CD4-positive, alpha-beta T cell treated with Interferon alpha-2 for 1 hour (primary cell): Measurements from ENCODE around the gene PALB2.

ENCODE experiments used
- DNase-seq, 2 donors: peaks; one replicate each; pipeline ENCODE4 v3.0.0-alpha.2; 2020 to 2022

Gene PALB2

DNA sequence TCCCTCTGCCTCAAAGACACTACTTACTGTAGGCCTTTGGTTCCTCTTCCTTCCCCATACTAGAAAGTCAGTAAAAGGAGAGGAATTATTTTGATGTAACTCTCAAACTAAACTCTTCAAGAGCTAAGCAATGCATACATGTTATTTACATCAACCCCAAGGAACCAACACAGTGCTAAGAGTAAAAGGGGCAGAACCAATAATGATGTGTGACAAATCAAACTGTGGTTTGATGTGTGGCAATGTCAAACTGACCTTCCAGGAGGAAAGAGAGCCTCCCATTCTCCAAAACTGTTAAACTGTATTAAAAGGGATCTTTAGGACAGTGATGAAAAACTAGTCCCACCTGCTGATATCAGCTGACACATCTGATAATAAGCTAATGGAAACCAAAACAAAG lies 60.7 kb downstream of the PALB2 start:
- no peak for DNase-seq

DNA sequence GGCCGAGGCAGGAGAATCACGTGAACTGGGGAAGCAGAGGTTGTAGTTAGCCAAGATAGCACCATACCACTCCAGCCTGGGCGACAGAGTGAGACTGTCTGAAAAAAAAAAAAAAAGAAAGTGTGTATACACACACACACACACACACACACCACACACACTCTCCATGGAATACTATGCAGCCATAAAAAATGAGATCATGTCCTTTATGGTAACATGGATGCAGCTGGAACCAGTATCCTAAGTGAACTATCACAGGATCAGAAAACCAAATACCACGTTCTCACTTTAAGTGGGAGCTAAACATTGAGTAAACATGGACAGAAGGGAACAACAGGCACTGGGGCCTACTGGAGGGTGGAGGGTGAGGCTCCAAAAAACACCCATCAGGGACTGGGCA lies 61.7 kb downstream of the PALB2 start:
- DNase-seq, result no peak

- DNase-seq, result no peak
Observed at GRCh38 chr16:23578101-23578830, 62.8 kb downstream of the PALB2 start.

DNA sequence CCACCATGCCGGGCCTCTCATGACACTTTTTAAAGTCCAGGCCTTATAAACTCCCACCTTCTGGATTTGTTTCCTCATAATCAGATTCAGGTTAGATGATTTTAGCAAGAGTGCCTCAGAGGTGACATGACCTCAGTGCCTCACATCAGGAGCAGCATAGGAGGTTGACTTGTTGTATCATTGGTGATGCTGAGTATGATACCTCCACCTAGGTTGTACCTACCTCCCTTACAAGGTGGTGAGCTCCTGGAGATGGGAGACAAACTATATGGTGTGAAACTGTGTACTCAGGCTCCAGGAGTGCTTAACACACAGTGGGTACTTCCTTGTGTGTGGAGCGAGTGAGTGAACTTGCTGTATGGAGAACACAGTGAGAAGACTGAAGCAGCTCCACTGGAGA lies 63.6 kb downstream of the PALB2 start:
- no peak for DNase-seq

DNA sequence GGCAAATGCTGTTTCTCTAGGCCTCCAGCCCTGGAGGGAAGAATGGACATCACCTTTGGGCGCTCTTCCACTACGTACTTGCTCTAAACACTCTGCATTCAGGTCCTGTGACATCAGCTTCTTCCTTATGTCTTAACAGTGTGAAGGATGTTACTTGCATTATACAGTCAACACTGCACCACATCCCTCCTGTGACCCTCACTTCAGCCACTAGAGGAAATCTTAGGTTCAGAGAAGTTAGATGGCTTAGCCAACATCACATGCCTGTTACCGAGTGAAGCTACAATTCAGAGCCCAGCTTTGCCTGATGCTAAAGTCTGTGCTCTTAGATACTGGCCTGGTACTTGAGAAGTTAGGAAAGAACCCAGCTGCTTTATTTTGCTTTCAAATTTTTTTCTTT lies 65.3 kb downstream of the PALB2 start:
- DNase-seq, result no peak

DNA sequence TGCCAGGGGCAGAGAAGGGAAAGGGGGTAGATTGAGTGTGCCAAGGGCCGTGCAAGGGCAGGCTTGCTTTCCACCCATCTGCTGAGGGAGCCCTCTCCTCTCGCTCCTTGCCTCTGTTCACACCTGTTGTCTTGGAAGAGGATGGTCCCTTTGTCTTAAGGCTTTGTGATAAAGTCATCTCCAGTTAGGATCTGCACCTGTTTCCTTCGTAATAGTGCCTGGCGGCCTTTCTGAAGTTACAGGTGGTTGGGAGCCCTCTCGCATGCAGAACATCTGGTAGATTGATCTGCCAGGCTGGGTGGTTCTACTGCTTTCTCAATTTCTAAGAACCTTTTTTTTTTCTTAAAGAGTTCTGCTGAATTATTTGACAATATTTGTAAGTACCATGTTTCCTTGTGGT lies 67.3 kb downstream of the PALB2 start:
- no peak for DNase-seq

GRCh38 chr16:23572394-23572793 lies 68.7 kb downstream of the PALB2 start:
- no peak for DNase-seq

DNA sequence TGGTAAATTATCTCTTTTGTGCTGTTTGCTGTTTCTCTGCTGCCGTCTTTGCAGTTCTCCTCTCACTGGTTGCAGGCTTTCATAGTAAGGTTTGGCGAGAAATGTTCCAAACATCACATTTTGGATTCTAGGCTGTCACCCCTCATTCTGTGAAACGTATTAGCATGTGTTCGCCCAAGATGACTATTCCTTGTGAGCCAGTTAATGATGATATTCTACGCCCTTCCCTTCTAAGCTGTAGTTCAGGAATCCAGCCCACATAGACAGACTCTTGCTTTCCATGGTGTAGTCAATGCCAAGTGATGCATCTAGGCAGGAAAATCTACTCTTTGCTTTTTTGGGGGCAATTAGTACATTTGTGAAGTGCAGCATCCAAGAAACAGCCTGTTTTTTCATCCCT lies 69.2 kb downstream of the PALB2 start:
- no peak for DNase-seq

DNA sequence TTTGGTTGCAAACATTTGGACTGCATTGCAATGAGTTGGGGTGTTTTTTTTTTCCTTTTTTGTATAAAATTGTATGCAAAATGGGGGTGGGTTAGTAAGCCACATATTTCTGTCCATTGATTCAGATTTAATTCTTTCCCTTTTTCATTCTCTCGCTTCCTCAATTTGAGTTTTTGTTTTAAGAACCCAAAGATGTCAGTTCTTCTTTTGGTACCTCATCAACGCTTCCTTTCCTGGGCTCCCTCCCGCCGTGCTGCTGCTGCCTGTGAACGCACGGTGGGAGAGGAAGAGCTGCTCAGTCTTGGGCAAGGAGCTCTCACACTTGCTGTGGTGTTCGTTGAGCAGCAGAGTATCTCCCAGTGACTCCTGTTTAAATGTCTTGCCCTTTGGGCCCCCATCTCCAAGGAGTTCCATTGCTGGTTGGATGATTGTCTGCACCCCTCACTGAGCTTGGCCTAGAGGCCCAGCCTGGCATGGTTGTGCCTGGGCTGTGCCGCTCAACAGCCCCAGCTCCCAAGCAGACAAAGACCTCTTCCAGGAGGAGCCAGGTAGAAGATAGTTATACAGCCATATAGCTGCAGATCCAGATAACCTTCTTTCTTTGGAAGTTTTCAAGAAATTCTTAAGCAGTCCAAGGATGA lies 70.0 kb downstream of the PALB2 start:
- DNase-seq, result peak in 1 of 2 donors; percentile 30

- no peak for DNase-seq
Observed at GRCh38 chr16:23567602-23568001, 73.5 kb downstream of the PALB2 start.

DNA sequence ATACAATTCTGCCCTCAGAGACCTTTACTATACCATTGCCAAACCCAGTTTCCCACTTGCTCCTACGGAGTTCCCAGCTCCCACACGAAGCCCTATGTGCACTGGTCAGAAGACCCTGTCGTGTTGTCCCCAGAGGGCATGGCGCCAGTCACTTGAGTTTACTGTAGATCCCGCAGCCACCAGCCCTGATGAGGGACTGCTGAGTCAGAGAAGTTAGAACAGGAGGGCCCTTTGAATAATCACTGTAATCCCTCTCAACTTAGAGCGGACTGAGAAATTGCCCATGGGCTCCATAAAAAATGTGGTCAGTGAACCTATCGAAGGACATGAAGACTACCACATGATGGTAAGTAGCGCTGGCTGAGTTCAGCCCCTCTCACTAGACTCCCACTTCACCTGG lies 74.4 kb downstream of the PALB2 start:
- no peak for DNase-seq

- no peak for DNase-seq
Observed at GRCh38 chr16:23564575-23565363, 76.3 kb downstream of the PALB2 start.

- DNase-seq, result no peak
Observed at GRCh38 chr16:23563186-23563585, 77.9 kb downstream of the PALB2 start.

DNA sequence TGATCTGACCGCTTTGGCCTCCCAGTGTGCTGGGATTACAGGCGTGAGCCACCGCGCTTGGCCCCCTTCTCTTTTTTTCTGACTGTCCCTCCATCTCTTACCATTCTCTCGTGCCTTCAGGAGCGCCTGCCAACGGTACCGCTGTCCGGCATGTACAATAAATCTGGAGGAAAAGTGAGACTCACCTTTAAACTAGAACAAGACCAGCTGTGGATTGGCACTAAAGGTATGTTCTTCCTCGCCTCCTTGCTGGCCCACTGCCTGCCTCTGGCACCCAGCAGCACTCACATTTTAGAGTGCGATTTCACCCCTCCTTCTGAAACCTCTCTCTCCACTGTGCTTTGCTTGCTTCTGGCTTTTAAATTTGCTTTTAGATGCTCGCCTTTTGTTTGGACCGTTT lies 78.6 kb downstream of the PALB2 start:
- DNase-seq, result no peak

DNA sequence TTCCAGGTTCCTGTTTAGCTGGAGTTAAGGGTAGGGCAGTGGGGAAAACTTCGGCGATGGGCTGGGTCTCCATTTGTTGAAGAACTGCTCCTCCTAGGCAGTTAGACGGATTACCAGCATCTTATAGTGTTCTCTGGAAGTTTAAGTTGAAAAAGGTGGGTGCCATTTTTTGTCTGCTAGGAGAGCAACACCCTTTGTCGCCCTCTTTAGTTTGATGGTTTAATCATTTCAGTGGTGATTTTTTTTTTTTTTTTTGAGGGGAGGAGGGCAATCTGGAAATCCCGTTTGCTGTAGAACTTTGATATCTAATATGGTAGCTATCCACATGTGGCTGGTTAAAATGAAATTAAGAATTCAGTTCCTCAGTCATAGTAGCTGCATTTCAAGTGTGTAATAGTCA lies 79.5 kb downstream of the PALB2 start:
- no peak for DNase-seq

DNA sequence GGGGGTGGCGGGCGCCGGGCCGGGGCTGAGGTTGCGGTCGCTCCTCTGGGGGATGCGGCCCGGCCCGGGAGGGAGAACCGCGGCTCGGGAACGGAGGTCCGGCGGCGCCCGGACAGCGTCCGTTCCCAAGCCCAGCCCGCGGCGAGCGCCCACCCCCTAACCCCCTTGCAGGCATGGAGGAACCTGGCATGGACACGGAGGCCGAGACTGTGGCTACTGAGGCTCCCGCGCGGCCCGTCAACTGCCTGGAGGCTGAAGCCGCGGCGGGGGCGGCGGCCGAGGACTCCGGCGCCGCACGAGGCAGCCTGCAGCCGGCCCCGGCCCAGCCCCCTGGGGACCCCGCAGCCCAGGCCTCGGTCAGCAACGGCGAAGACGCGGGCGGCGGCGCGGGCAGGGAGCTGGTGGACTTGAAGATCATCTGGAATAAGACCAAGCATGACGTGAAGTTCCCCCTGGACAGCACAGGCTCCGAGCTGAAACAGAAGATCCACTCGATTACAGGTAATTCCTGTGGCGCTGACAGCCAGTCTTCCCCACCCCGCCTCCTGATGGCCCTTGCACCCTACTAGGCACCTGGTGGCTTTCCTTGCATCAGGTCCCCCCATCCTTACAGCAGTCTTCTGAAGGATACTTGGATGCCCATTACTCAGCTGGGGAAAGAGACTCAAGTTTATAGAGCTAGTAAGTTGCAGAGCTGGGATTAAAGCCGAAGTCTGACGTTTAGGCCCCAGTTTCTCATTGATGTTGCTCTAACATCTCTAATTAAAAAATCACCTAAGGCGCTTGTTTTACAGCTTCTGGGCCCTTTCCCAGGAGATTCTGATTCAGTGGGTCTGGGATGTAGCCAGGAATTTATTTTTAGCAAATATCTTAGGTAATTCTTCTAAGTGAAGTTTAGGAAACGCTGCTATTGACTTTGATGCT lies 83.1 kb downstream of the PALB2 start:
- DNase-seq, result no peak

- DNase-seq, result peak; percentile 96
Observed at GRCh38 chr16:23556881-23557778, 84.0 kb downstream of the PALB2 start, which contains the start of the genes EARS2 and UBFD1. Gene EARS2 (minus strand): TSS chr16:23557350. CDS start chr16:23557343, 7 bp downstream. Gene UBFD1 (plus strand): TSS chr16:23557727. CDS start chr16:23557743, 16 bp downstream.

DNA sequence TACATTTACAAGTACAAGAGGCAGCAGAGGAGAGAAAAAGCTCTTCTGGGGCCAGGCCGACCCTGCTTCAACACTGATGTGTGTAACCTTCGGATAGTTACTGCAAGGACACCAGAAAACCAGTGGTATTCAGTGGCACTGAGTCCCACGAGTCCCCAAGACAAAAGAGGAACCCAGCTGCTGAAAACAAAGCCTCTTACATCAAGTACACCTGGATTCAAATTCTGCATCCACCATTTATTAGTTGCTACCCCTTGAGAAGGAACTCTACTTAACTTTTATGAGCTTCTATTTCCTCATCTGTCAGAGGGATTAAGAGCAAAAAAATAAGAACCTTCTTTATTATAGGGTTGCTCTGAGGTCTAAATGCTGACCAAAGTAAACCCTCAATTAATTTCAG lies 86.6 kb downstream of the PALB2 start:
- no peak for DNase-seq
